Left ventricle myocardium inferior (tissue), 1 donor: ENCODE results near the gene TADA2A. TPM values are rescaled to one million over a fixed set of nuclear protein-coding genes. Genes with fewer than 3 reads are reported as not detected.

Source experiments
- DNase-seq: peaks from one replicate; pipeline ENCODE4 v3.0.0-alpha.2; 2020
- H3K27ac ChIP-seq: fragments of 200-600 bp; replicated peaks from 2 replicates; pipeline ENCODE4 v1.8.0; 2021
- H3K27me3 ChIP-seq: fragments of 200-600 bp; 2 replicates; pipeline ENCODE4 v1.8.0; 2021; ENCODE audit warnings: low read depth
- H3K36me3 ChIP-seq: fragments of 200-600 bp; 2 replicates; pipeline ENCODE4 v1.8.0; 2021
- H3K4me1 ChIP-seq: fragments of 200-600 bp; 2 replicates; pipeline ENCODE4 v1.8.0; 2021
- H3K4me3 ChIP-seq: fragments of 200-600 bp; 2 replicates; pipeline ENCODE4 v1.8.0; 2021; ENCODE audit warnings: mild to moderate bottlenecking, moderate library complexity
- H3K9me3 ChIP-seq: fragments of 200-600 bp; replicated peaks from 2 replicates; pipeline ENCODE4 v1.8.0; 2021
- intact Hi-C: fragments of 100-400 bp; cut with micrococcal nuclease; formaldehyde crosslinking; loops from one replicate; pipeline ENCODE4 v1.11.0; 2022
- total RNA-seq: library from RNA; stranded (reverse); fragmentation: NEBNext Ultra II Directional; extraction: Animal tissue kit (Norgen Biotek cat#: 25700); gene quantifications from one replicate; pipeline ENCODE4 v1.2.1, GENCODE V29; 2021
- TF ChIP-seq, protein P1 (sequence below): fragments of 200-600 bp; IDR thresholded peaks from 2 replicates; pipeline ENCODE4 v1.8.0; 2021; ENCODE audit warnings: antibody characterized with exemption, mild to moderate bottlenecking, borderline replicate concordance
- donor health status: DM: no; HTN: yes; CAD: no; lungs with severe emphysema.

TADA2A gene
- total RNA-seq, 1 donor from 2014 or later: 11.9 TPM

DNA sequence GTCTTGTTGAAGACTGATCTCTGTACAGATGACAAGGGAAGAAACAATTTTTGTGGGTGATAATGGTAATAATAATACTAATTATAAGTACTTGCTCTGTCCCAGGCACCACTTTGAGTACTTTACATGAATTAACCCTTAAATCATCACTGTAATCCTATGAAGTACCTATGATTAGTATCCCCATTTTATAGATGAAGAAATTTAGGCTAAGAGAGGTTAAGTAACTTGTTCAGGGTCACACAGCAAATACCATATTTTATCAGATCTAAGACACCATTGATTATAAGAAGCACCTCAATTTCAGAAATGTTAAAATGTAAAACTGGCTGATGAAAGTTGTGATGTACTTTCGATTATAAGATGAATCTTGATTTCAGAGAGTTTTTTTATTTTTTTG is 18.6 kb downstream of the TADA2A start:
- TF ChIP-seq, protein P1, sequence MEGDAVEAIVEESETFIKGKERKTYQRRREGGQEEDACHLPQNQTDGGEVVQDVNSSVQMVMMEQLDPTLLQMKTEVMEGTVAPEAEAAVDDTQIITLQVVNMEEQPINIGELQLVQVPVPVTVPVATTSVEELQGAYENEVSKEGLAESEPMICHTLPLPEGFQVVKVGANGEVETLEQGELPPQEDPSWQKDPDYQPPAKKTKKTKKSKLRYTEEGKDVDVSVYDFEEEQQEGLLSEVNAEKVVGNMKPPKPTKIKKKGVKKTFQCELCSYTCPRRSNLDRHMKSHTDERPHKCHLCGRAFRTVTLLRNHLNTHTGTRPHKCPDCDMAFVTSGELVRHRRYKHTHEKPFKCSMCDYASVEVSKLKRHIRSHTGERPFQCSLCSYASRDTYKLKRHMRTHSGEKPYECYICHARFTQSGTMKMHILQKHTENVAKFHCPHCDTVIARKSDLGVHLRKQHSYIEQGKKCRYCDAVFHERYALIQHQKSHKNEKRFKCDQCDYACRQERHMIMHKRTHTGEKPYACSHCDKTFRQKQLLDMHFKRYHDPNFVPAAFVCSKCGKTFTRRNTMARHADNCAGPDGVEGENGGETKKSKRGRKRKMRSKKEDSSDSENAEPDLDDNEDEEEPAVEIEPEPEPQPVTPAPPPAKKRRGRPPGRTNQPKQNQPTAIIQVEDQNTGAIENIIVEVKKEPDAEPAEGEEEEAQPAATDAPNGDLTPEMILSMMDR: no peak
- H3K27ac ChIP-seq: no peak overlapping the region
- H3K27me3 ChIP-seq: no peaks in the 10 kb centered on the region
- H3K4me1 ChIP-seq: no peaks in the 10 kb centered on the region
- intact Hi-C loops: no loop called here
- no peak overlapping the region for H3K4me3 ChIP-seq
- peaks cover 72% of the 10 kb centered on the region for H3K36me3 ChIP-seq
- H3K9me3 ChIP-seq: no peaks in the 10 kb centered on the region
- no peak for DNase-seq

DNA sequence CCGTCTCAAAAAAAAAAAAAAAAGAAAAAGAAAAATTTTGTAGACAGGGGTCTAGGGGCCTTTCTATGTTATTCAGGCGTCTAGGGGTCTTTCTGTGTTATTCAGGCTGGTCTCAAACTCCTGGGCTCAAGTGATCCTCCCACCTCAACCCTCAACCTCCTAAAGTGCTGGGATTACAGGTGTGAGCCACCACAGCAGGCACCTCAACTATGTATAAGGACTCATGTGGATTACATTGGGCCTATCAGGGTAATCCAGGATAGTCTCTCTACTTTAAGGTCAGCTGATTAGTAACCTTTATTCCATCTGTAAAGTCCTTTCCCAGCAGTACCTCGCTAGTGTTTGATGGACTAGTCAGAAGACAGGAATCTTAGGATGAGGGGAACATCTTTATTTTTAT is 22.4 kb downstream of the TADA2A start:
- Histone ChIP-seq H3K9me3 (no peaks in the 10 kb centered on the region), H3K27ac (no peak overlapping the region), H3K27me3 (no peaks in the 10 kb centered on the region), H3K36me3 (peaks cover 62% of the 10 kb centered on the region), H3K4me3 (no peak overlapping the region), H3K4me1 (peaks cover 3% of the 10 kb centered on the region)
- intact Hi-C loops: no loop called here
- DNase-seq: no peak
- TF ChIP-seq, protein P1: no peak

DNA sequence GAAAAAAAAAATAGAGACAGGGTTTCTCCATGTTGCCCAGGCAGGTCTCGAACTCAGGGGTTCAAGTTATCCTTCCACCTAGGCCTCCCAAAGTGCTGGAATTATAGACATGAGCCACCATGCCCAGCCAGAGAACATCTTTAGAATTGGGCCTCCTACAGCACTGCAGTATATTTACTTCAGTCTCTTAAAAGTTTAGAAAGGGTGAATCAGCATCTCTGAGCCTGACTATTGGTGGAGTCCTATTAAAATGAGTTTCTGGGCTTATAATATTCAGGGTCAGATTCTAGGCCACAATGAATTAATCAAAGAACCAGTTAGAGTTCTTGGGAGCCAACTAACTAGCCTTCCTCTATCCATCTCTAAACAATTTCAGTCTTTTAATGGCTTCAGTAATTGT is 22.8 kb downstream of the TADA2A start:
- intact Hi-C loops: no loop called here
- no peaks in the 10 kb centered on the region for H3K27me3 ChIP-seq
- H3K36me3 ChIP-seq: peaks cover 58% of the 10 kb centered on the region
- H3K9me3 ChIP-seq: no peaks in the 10 kb centered on the region
- peaks cover 3% of the 10 kb centered on the region for H3K4me1 ChIP-seq
- TF ChIP-seq, protein P1: no peak
- H3K4me3 ChIP-seq: no peak overlapping the region
- no peak overlapping the region for H3K27ac ChIP-seq
- no peak for DNase-seq

DNA sequence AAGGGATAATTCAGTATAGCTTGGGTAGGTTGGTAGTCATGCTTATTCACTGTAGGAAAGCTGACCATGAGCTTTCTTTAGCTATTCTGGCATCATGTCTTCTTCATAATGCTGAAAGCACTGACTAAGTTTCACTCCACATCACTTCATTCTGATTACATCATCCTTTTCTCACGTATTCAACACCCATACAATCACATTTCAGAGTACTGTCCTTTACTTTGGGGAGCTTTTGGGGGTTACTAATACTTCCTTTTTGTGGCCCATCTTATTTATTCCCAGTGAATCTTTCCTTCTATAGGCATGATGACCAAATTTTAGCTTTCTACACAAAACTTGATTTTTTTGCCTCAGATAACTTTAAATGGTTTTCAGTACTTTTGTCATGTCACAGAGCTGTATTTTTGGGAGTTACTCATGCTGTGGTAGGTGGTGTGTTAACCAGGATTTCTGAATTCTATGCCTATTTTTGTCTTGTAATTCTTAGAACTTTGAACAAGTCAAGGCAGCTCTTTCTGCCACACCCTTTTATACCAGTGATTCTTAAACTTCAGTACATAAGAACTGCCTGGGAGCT is 23.5 kb downstream of the TADA2A start:
- intact Hi-C loops: no loop called here
- DNase-seq: no peak
- Histone ChIP-seq H3K4me1 (peaks cover 3% of the 10 kb centered on the region), H3K9me3 (no peaks in the 10 kb centered on the region), H3K27me3 (no peaks in the 10 kb centered on the region), H3K27ac (no peak overlapping the region), H3K4me3 (no peak overlapping the region), H3K36me3 (peaks cover 51% of the 10 kb centered on the region)
- TF ChIP-seq, protein P1: no peak

DNA sequence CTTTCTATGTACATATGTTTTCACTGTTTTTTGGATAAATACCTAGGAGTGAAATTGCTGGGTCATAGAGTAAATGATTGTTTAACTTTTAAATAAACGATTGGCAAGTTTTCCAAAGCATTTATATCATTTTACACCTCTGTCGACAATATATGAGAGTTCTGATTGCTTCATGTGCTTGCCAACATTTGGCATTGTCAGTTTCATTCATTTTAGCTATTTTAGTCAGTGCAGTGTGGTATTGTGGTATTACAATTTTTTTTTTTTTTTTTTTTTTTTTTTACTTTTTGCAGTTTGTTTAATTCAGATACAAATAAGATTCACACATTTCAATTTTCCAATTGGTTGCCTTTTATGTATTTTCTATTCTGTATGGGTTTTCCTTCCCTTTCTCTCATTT is 26.0 kb downstream of the TADA2A start:
- no peaks in the 10 kb centered on the region for H3K27me3 ChIP-seq
- no peak overlapping the region for H3K4me3 ChIP-seq
- peaks cover 3% of the 10 kb centered on the region for H3K4me1 ChIP-seq
- no peaks in the 10 kb centered on the region for H3K9me3 ChIP-seq
- no peak overlapping the region for H3K27ac ChIP-seq
- peaks cover 40% of the 10 kb centered on the region for H3K36me3 ChIP-seq
- intact Hi-C loops: no loop called here
- TF ChIP-seq, protein P1: no peak
- no peak for DNase-seq
